Measurements from ENCODE around the gene EIF2AK2. TPM values are rescaled to one million over a fixed set of nuclear protein-coding genes. Genes with fewer than 3 reads are reported as not detected.

EIF2AK2 gene
- total and polyA plus RNA-seq, 2 donors from 2014 or later = 6.4 to 37.6 TPM

DNA sequence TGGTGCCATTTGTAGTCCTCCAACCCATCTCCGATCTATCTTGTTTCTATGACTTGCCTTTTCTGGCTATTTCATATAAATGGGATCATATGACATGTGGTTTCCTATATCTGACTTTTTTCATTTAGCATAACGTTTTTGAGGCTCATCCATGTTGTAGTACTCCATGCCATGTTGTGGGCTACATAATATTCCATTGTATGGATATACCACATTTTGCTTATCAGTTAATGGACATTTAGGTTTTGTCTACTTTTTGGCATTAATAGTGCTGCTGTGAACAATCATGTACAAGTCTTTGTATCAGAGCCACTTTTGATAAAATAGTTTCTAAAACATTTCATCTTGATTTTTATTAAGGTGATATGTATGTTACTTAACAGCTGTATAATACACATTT lies 46.9 kb upstream of the EIF2AK2 start:
- H3K36me3 ChIP-seq (ENCODE audit: control insufficient read depth in 2 of 3, insufficient read depth in 3 of 3, low read length in 3 of 3) = peaks cover 15 to 32% (median 29%) of the 10 kb centered on the region in 3 donors
- DNase-seq = no peak
- intact Hi-C loops (cut with DNase I) = no loop called here
- no peak overlapping the region for H3K4me3 ChIP-seq (ENCODE audit: low read length in 3 of 3)
- TF ChIP-seq CTCF (IDR thresholded peaks at IDR 0.05; ENCODE audit: borderline replicate concordance, extremely low read depth, insufficient read depth) = no peak
- H3K9ac ChIP-seq (ENCODE audit: low read length in 3 of 3) = no peak overlapping the region
- no peaks in the 10 kb centered on the region for H3K27me3 ChIP-seq (ENCODE audit: control insufficient read depth, insufficient read depth, low read length)
- peaks cover 0 to 15% (median 9%) of the 10 kb centered on the region in 3 donors for H3K9me3 ChIP-seq (ENCODE audit: control insufficient read depth in 2 of 3, insufficient read depth in 1 of 3, low read length in 3 of 3)
- no peak for FAIRE-seq
- no peaks in the 10 kb centered on the region for H3K4me1 ChIP-seq (ENCODE audit: control insufficient read depth in 2 of 3, insufficient read depth in 2 of 3, low read depth in 1 of 3, low read length in 3 of 3)
- no peak overlapping the region for H3K27ac ChIP-seq (ENCODE audit: low read depth in 2 of 2, low read length in 2 of 2)

DNA sequence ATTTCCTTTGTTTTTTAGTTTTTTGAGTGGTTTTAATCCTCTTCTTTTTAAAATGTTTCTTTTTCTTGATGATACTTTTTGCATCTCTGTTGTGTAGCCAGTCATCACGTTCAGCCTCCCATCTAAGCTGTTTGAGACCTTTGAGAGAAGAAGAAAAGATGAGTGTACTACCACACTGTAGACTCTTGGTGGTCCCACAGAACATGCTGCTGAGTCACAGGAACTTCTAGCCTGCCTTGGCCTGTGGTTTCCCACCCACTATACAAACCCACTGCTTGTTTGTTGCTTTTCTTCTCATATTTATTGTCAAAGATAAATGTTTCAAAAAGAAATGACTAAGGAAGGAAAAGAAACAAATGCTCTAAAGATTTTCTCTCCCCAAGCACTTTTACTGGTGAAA lies 45.0 kb upstream of the EIF2AK2 start:
- no peak for TF ChIP-seq CTCF (IDR thresholded peaks at IDR 0.05; ENCODE audit: borderline replicate concordance, extremely low read depth, insufficient read depth)
- DNase-seq = no peak
- Histone ChIP-seq H3K4me3 (ENCODE audit: low read length in 3 of 3) (no peak overlapping the region), H3K27me3 (ENCODE audit: control insufficient read depth, insufficient read depth, low read length) (no peaks in the 10 kb centered on the region), H3K9me3 (ENCODE audit: control insufficient read depth in 2 of 3, insufficient read depth in 1 of 3, low read length in 3 of 3) (peaks cover 0 to 9% (median 9%) of the 10 kb centered on the region in 3 donors), H3K27ac (ENCODE audit: low read depth in 2 of 2, low read length in 2 of 2) (no peak overlapping the region), H3K36me3 (ENCODE audit: control insufficient read depth in 2 of 3, insufficient read depth in 3 of 3, low read length in 3 of 3) (peaks cover 15 to 21% (median 21%) of the 10 kb centered on the region in 3 donors), H3K4me1 (ENCODE audit: control insufficient read depth in 2 of 3, insufficient read depth in 2 of 3, low read depth in 1 of 3, low read length in 3 of 3) (peaks cover 0 to 4% (median 0%) of the 10 kb centered on the region in 3 donors), H3K9ac (ENCODE audit: low read length in 3 of 3) (no peak overlapping the region)
- no peak for FAIRE-seq
- intact Hi-C loops (cut with DNase I) = no loop called here

DNA sequence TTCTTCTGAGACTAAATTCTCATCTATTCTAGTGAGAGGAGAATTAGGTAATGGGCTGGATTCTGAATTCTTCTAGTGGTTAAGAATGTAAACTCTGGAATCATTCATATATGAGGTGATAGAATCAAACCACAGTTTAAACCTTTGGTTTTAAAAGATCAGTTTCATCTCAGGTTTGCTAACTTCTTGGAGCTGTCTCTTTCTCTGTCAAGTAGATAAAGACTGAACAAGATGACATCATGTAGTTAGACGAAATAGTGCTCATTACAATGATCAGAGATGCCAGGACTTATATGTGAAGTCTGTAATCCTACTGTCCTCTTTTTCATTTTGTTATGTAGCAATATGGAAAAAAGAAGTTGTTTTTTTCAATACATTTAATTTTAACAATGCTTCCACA lies 44.4 kb upstream of the EIF2AK2 start:
- H3K27me3 ChIP-seq (ENCODE audit: control insufficient read depth, insufficient read depth, low read length) = no peaks in the 10 kb centered on the region
- no peak for TF ChIP-seq CTCF (IDR thresholded peaks at IDR 0.05; ENCODE audit: borderline replicate concordance, extremely low read depth, insufficient read depth)
- H3K27ac ChIP-seq (ENCODE audit: low read depth in 2 of 2, low read length in 2 of 2) = no peak overlapping the region
- H3K36me3 ChIP-seq (ENCODE audit: control insufficient read depth in 2 of 3, insufficient read depth in 3 of 3, low read length in 3 of 3) = peaks cover 11 to 16% (median 16%) of the 10 kb centered on the region in 3 donors
- intact Hi-C loops (cut with DNase I) = no loop called here
- peaks cover 0 to 4% (median 0%) of the 10 kb centered on the region in 3 donors for H3K4me1 ChIP-seq (ENCODE audit: control insufficient read depth in 2 of 3, insufficient read depth in 2 of 3, low read depth in 1 of 3, low read length in 3 of 3)
- H3K4me3 ChIP-seq (ENCODE audit: low read length in 3 of 3) = no peak overlapping the region
- peaks cover 0 to 7% (median 4%) of the 10 kb centered on the region in 3 donors for H3K9me3 ChIP-seq (ENCODE audit: control insufficient read depth in 2 of 3, insufficient read depth in 1 of 3, low read length in 3 of 3)
- H3K9ac ChIP-seq (ENCODE audit: low read length in 3 of 3) = no peak overlapping the region
- FAIRE-seq = no peak
- no peak for DNase-seq

- H3K9ac ChIP-seq (ENCODE audit: low read length in 3 of 3) = no peak overlapping the region
- no peak for DNase-seq
- H3K4me3 ChIP-seq (ENCODE audit: low read length in 3 of 3) = no peak overlapping the region
- intact Hi-C loops (cut with DNase I) = no loop called here
- TF ChIP-seq CTCF (IDR thresholded peaks at IDR 0.05; ENCODE audit: borderline replicate concordance, extremely low read depth, insufficient read depth) = no peak
- peaks cover 0 to 2% (median 0%) of the 10 kb centered on the region in 3 donors for H3K9me3 ChIP-seq (ENCODE audit: control insufficient read depth in 2 of 3, insufficient read depth in 1 of 3, low read length in 3 of 3)
- no peak overlapping the region for H3K27ac ChIP-seq (ENCODE audit: low read depth in 2 of 2, low read length in 2 of 2)
- peaks cover 8 to 10% (median 9%) of the 10 kb centered on the region in 3 donors for H3K36me3 ChIP-seq (ENCODE audit: control insufficient read depth in 2 of 3, insufficient read depth in 3 of 3, low read length in 3 of 3)
- H3K27me3 ChIP-seq (ENCODE audit: control insufficient read depth, insufficient read depth, low read length) = no peaks in the 10 kb centered on the region
- no peak for FAIRE-seq
- H3K4me1 ChIP-seq (ENCODE audit: control insufficient read depth in 2 of 3, insufficient read depth in 2 of 3, low read depth in 1 of 3, low read length in 3 of 3) = peaks cover 0 to 4% (median 0%) of the 10 kb centered on the region in 3 donors
Measured at GRCh38 chr2:37198681-37199065, 41.9 kb upstream of the EIF2AK2 start.
